Measurements from ENCODE around the gene HARS1.
A peak's percentile ranks its signal among the peaks of the same experiment; 100 is the strongest.
"Not testable (repeated sequence)": the region's sequence is repeated elsewhere in the genome, so short reads cannot be mapped to it uniquely, and the experiment has no call there.

HARS1 gene

GRCh38 chr5:140633021-140633471 is 58.1 kb downstream of the HARS1 start, which contains the start of gene CD14:
CD14 (minus strand) TSS chr5:140633175; CDS start chr5:140633071, 104 bp downstream.
- DNase-seq (ENCODE audit: low read depth) = no peak

- DNase-seq (ENCODE audit: low read depth) = peak; percentile 29
Observed at GRCh38 chr5:140632366-140633020, 58.7 kb downstream of the HARS1 start.

- DNase-seq (ENCODE audit: low read depth) = peak; percentile 10
Observed at GRCh38 chr5:140631831-140632365, 59.3 kb downstream of the HARS1 start.

GRCh38 chr5:140631036-140631417 is 60.1 kb downstream of the HARS1 start:
- no peak for DNase-seq (ENCODE audit: low read depth)

DNA sequence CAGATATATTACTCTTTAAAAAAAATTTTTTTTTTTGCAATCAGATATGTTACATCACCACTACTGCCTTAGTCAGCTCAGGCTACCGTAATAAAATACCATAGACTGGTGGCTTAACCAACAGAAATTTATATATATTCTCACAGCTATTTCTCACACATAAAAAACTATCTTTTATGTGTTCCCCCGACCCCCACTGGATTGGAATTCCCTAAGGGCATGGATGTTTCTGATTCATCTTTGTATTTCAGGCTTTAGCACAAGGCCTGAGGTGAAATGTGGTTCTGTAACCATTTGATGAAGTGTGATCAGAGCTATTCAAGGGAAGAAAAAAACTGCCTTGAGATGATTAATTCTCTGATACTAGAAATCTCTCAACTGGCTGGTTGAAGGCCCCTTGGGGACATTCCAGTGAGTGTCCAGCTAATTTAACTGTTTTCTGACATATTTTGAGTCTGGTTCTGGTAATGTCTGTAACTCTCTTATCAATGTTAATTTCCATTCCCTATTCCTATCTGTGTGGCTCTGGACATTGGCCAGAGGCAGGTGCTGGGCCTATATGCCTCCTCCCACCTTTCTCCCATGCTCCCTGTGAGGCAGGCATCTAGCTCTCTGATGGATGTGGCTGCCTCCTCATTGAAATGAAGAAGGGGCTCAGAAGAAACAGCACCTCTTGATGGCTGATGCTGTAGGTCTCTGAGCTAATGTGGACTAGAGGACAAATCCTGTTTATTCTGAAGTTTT is 60.7 kb downstream of the HARS1 start:
- no peak for DNase-seq (ENCODE audit: low read depth)

- no peak for DNase-seq (ENCODE audit: low read depth)
Observed at GRCh38 chr5:140628711-140629110, 62.5 kb downstream of the HARS1 start.

DNA sequence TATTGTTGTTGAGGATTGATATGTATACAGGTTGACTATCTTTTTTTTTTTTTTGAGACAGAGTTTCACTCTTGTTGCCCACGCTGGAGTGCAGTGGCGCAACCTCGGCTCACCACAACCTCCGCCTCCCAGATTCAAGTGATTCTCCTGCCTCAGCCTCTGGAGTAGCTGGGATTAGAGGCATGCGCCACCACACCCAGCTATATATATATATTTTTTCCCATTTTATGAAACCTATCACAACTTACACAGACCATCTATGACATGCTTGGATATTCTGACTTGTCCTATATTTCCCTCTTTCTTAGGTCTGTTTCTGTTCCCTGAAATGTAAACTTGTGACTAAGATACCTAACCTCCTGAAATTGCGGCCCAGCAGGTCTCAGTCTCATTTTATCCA is 63.2 kb downstream of the HARS1 start:
- no peak for DNase-seq (ENCODE audit: low read depth)

DNA sequence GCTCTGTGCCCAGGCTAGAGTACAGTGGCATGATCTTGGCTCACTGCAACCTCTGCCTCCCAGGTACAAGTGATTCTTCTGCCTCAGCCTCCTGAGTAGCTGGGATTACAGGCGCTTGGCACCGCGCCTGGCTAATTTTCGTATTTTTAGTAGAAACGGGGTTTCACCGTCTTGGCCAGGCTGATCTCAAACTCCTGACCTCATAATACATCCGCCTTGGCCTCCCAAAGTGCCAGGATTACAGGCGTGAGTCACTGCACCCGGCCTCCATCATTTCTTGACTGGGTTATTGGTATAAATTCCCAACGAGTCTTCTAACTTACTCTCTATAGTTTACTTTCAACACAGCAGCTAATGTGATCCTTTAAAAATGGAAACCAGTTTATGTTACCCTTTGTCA is 66.3 kb downstream of the HARS1 start:
- DNase-seq (ENCODE audit: low read depth) = not testable (repeated sequence)
